Mucosa of descending colon (tissue), 3 donors: Measurements from ENCODE around the gene FRG2C. TPM values are rescaled to one million over a fixed set of nuclear protein-coding genes. Genes with fewer than 3 reads are reported as not detected.
"Not testable (repeated sequence)": the region's sequence is repeated elsewhere in the genome, so short reads cannot be mapped to it uniquely, and the experiment has no call there.

ENCODE experiments used
- ATAC-seq: fragments of 200-7000 bp; cut with Tn5 transposase; one replicate; pipeline ENCODE4 v1.9.1; 2020; ENCODE audit warnings: mild to moderate bottlenecking, moderate library complexity
- DNase-seq, 3 donors: peaks; one replicate each; pipeline ENCODE4 v3.0.0-alpha.2; 2020
- H3K36me3 ChIP-seq: fragments of 200-600 bp; one replicate; pipeline ENCODE4 v1.8.0; 2021; ENCODE audit warnings: low read depth, mild to moderate bottlenecking
- H3K4me1 ChIP-seq: fragments of 200-600 bp; one replicate; pipeline ENCODE4 v1.8.0; 2021; ENCODE audit warnings: low read depth, mild to moderate bottlenecking
- H3K4me3 ChIP-seq: fragments of 200-600 bp; one replicate; pipeline ENCODE4 v1.8.0; 2021; ENCODE audit warnings: mild to moderate bottlenecking
- H3K9me3 ChIP-seq: fragments of 200-600 bp; one replicate; pipeline ENCODE4 v1.8.0; 2021; ENCODE audit warnings: mild to moderate bottlenecking
- intact Hi-C, 2 donors: fragments of 100-400 bp; cut with DNase I in 1 of 2; cut with micrococcal nuclease in 1 of 2; formaldehyde crosslinking; loops; one replicate each; pipeline versions ENCODE4 v1.11.0 to v1.11.1; 2022; cut with DNase I, micrococcal nuclease
- microRNA-seq: library from miRNA; unstranded; fragments of <30 nt; microRNA quantifications from one replicate; pipeline ENCODE4, GENCODE V29; 2019
- total RNA-seq, 3 donors: library from RNA; stranded (reverse); fragmentation: NEBNext Ultra II Directional in 2 of 3; extraction: Animal tissue kit (Norgen Biotek cat#: 25700) in 2 of 3; gene quantifications; one replicate each; pipeline versions ENCODE4 v1.2.1 to v1.2.4, GENCODE V29; 2021 to 2023
- TF ChIP-seq, protein P1 (sequence below): fragments of 200-600 bp; IDR thresholded peaks from one replicate; pipeline ENCODE4 v1.8.0; 2022; ENCODE audit warnings: antibody characterized with exemption, mild to moderate bottlenecking
- donor health status: DM: no; HTN: no; CAD: no; lungs with moderate emphysema.
- donor health status: DM: no; HTN: no; CAD: no.
- donor health status: DM: no; HTN: yes; CAD: no.

Gene FRG2C
- total RNA-seq, 3 donors from 2014 or later: not detected

- H3K4me1 ChIP-seq, DNase-seq, H3K36me3 ChIP-seq, H3K9me3 ChIP-seq, H3K4me3 ChIP-seq, intact Hi-C loops, ATAC-seq: not testable (repeated sequence)
Measured at GRCh38 chr3:75671287-75672139, 7.4 kb downstream of the FRG2C start.

GRCh38 chr3:75672140-75672775 lies 8.1 kb downstream of the FRG2C start:
- ATAC-seq, H3K4me1 ChIP-seq, DNase-seq, intact Hi-C loops, H3K36me3 ChIP-seq, H3K9me3 ChIP-seq, H3K4me3 ChIP-seq: not testable (repeated sequence)

- H3K9me3 ChIP-seq: peaks cover 22% of the 10 kb centered on the region
- intact Hi-C loops, ATAC-seq, H3K4me1 ChIP-seq, H3K4me3 ChIP-seq, H3K36me3 ChIP-seq, DNase-seq: not testable (repeated sequence)
Measured at GRCh38 chr3:75683965-75684364, 19.8 kb downstream of the FRG2C start.

DNA sequence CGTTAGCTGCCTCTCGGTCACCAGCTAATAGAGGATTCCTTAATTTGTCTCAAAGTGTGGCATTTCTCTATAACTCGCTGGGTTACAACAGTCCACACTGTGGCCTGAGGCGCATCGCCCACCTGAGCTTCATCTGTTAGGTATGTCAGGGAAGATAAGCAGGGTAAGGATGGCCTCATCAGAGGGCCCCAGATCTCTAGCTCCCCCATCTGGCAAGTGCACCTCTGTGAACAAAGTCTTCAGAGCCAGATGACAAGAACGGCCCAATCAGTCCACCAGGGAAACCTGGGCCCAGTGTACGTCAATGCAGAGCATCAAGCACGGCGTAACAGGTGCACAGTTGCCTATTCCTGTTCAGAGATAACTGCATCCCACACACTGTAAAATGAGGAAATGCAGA lies 23.2 kb downstream of the FRG2C start:
- intact Hi-C loops: no loop called here
- H3K4me3 ChIP-seq: no peak overlapping the region
- H3K9me3 ChIP-seq: peaks cover 9% of the 10 kb centered on the region
- TF ChIP-seq, protein P1, sequence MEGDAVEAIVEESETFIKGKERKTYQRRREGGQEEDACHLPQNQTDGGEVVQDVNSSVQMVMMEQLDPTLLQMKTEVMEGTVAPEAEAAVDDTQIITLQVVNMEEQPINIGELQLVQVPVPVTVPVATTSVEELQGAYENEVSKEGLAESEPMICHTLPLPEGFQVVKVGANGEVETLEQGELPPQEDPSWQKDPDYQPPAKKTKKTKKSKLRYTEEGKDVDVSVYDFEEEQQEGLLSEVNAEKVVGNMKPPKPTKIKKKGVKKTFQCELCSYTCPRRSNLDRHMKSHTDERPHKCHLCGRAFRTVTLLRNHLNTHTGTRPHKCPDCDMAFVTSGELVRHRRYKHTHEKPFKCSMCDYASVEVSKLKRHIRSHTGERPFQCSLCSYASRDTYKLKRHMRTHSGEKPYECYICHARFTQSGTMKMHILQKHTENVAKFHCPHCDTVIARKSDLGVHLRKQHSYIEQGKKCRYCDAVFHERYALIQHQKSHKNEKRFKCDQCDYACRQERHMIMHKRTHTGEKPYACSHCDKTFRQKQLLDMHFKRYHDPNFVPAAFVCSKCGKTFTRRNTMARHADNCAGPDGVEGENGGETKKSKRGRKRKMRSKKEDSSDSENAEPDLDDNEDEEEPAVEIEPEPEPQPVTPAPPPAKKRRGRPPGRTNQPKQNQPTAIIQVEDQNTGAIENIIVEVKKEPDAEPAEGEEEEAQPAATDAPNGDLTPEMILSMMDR: no peak
- ATAC-seq: no peak
- H3K4me1 ChIP-seq: no peaks in the 10 kb centered on the region
- DNase-seq: no peak
- no peaks in the 10 kb centered on the region for H3K36me3 ChIP-seq

DNA sequence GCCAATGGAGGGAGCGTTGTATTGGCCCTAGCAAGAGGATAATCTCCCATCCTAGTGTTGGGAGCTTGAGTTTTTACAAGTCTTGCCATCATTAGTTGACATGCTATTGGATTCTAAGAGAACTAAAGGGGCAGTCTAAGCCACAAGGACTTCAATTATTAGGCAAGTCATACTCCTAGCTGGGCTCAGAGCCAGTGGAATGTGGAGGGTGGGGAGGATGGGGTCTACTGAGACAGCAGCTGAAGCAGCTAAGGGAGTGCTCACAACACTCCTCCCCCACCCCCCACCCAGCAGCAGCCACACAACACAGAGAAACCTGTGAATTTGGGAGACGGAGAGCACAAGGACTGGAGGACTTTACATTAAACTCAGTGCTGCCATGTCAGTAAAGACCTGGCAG lies 27.9 kb downstream of the FRG2C start:
- Histone ChIP-seq H3K36me3 (no peaks in the 10 kb centered on the region), H3K9me3 (peaks cover 20% of the 10 kb centered on the region), H3K4me1 (no peaks in the 10 kb centered on the region), H3K4me3 (no peak overlapping the region)
- TF ChIP-seq, protein P1: no peak
- ATAC-seq (no peak), DNase-seq (no peak)
- intact Hi-C loops: no loop called here

Small RNAs within 50 kb of the gene (microRNA-seq; reads per million reads assigned to microRNA genes)
- not detected for gene MIR1324

Other genes starting within 250 kb of the FRG2C start
- gene ZNF717, start 121.2 kb downstream of the FRG2C start, total RNA-seq: 10 to 100 TPM in 2 of 3 donors, 1 to 10 TPM in 1; 9.3 to 15.3 (median 11.1) TPM